ENCODE data around the gene CNIH2. TPM values are rescaled to one million over a fixed set of nuclear protein-coding genes. Genes with fewer than 3 reads are reported as not detected.

CNIH2 gene
- total and polyA plus RNA-seq, 2 of the 8 experiments (the other 6 are each of a cell fraction or from before 2014, with no cell fraction given), result 12.5 to 15.8 TPM

- TF ChIP-seq RXRA (IDR thresholded peaks at IDR 0.05; ENCODE audit: insufficient read depth, low read depth, low read length) (no peak), CTCF (IDR thresholded peaks at IDR 0.05; ENCODE audit: control extremely low read depth in 1 of 3, insufficient read depth in 1 of 3, low read depth in 1 of 3, low read length in 3 of 3) (peak in 2 of 3 experiments; percentile 48 to 62; a peak in 3 of 4 replicates), HDAC2 (IDR thresholded peaks at IDR 0.05; ENCODE audit: borderline replicate concordance in 1 of 2, low read depth in 2 of 2, low read length in 2 of 2) (0 out of 4 replicates have a peak, but pooled peaks of 1 of the 2 experiments have one; percentile 20), NRF1 (IDR thresholded peaks at IDR 0.05; ENCODE audit: low read depth, low read length) (no peak), SIRT6 (IDR thresholded peaks at IDR 0.05; ENCODE audit: low read length) (no peak), E2F6 (IDR thresholded peaks at IDR 0.05) (no peak), EZH2 (IDR thresholded peaks at IDR 0.05; ENCODE audit: low read depth, low read length, severe bottlenecking) (no peak), BRCA1 (IDR thresholded peaks at IDR 0.05; ENCODE audit: low read depth, low read length) (no peak), EP300 (IDR thresholded peaks at IDR 0.05; ENCODE audit: borderline replicate concordance in 1 of 2, low read depth in 2 of 2, low read length in 2 of 2) (no peak), RNF2 (IDR thresholded peaks at IDR 0.05; ENCODE audit: borderline replicate concordance, low read depth, low read length, missing control alignments, poor library complexity, severe bottlenecking) (no peak)
Measured at GRCh38 chr11:66313321-66314185, 35.6 kb downstream of the CNIH2 start (continued).

Measured in H1 (cell line).